NCI-H1092 treated with DMSO at 0.1 percent for 48 hours (cell line): ENCODE results near the gene ARHGEF10L.
"Not testable (repeated sequence)": the region's sequence is repeated elsewhere in the genome, so short reads cannot be mapped to it uniquely, and the experiment has no call there.

Source experiments
- DNase-seq: peaks from one replicate; lab custom pipeline; 2025; lab: John Stamatoyannopoulos, UW

Gene ARHGEF10L

GRCh38 chr1:17610085-17610484 lies 70.6 kb downstream of the ARHGEF10L start:
- no peak for DNase-seq

- no peak for DNase-seq
Measured at GRCh38 chr1:17610713-17611112, 71.2 kb downstream of the ARHGEF10L start.

GRCh38 chr1:17611991-17612390 lies 72.5 kb downstream of the ARHGEF10L start:
- DNase-seq, result no peak

GRCh38 chr1:17612831-17613230 lies 73.3 kb downstream of the ARHGEF10L start:
- DNase-seq, result no peak

GRCh38 chr1:17614586-17614985 lies 75.1 kb downstream of the ARHGEF10L start:
- DNase-seq, result no peak

GRCh38 chr1:17615157-17615556 lies 75.7 kb downstream of the ARHGEF10L start:
- no peak for DNase-seq

- DNase-seq, result no peak
Measured at GRCh38 chr1:17615959-17616358, 76.5 kb downstream of the ARHGEF10L start.

- no peak for DNase-seq
Measured at GRCh38 chr1:17616731-17617279, 77.3 kb downstream of the ARHGEF10L start.

- no peak for DNase-seq
Measured at GRCh38 chr1:17617787-17618557, 78.5 kb downstream of the ARHGEF10L start.

- DNase-seq, result no peak
Measured at GRCh38 chr1:17618558-17619247, 79.2 kb downstream of the ARHGEF10L start.

GRCh38 chr1:17620448-17620847 lies 81.0 kb downstream of the ARHGEF10L start:
- no peak for DNase-seq

GRCh38 chr1:17621691-17622090 lies 82.2 kb downstream of the ARHGEF10L start:
- no peak for DNase-seq

- no peak for DNase-seq
Measured at GRCh38 chr1:17622823-17623222, 83.3 kb downstream of the ARHGEF10L start.

- no peak for DNase-seq
Measured at GRCh38 chr1:17624611-17625233, 85.2 kb downstream of the ARHGEF10L start.

- DNase-seq, result no peak
Measured at GRCh38 chr1:17627239-17628052, 87.9 kb downstream of the ARHGEF10L start.

GRCh38 chr1:17629046-17629445 lies 89.5 kb downstream of the ARHGEF10L start:
- DNase-seq, result not testable (repeated sequence)

GRCh38 chr1:17629460-17629859 lies 90.0 kb downstream of the ARHGEF10L start:
- no peak for DNase-seq

- no peak for DNase-seq
Measured at GRCh38 chr1:17630048-17630830, 90.7 kb downstream of the ARHGEF10L start.

- no peak for DNase-seq
Measured at GRCh38 chr1:17630986-17631385, 91.5 kb downstream of the ARHGEF10L start.

- no peak for DNase-seq
Measured at GRCh38 chr1:17631410-17631809, 91.9 kb downstream of the ARHGEF10L start.

GRCh38 chr1:17632106-17632505 lies 92.6 kb downstream of the ARHGEF10L start:
- no peak for DNase-seq
